HCT116 (cell line): ENCODE data around the gene ABHD17C. TPM values are rescaled to one million over a fixed set of nuclear protein-coding genes. Genes with fewer than 3 reads are reported as not detected.

Experiments used
- ATAC-seq: fragments of 200-7000 bp; cut with Tn5 transposase; 2 replicates; pipeline ENCODE4 v1.9.1; 2020; ENCODE audit warnings: mild to moderate bottlenecking, moderate library complexity
- BruUV-seq: library from RNA; stranded (reverse); fragments of 400-500 nt; replicated peaks from 2 replicates; lab custom pipeline; 2021; lab: Mats Ljungman, UMichigan
- CTCF ChIA-PET: fragments of 300-600 bp; sonication (Branson Sonifier 250); formaldehyde crosslinking; loops from one replicate; lab custom pipeline; 2021; ENCODE audit warnings: antibody characterized with exemption; lab: Charles Lee
- POLR2A ChIA-PET: fragments of 300-600, 350-600 bp; sonication (Branson Sonifier 250); formaldehyde crosslinking; loops from one replicate; lab custom pipeline; 2021; ENCODE audit warnings: antibody characterized with exemption; lab: Charles Lee
- RAD21 ChIA-PET, 2 experiments: fragments of 300-600 bp; sonication (Branson Sonifier 250); formaldehyde crosslinking; loops; one replicate each; lab custom pipeline; 2023; ENCODE audit warnings: low total read pairs in 2 of 2; ENCODE audit not compliant: uncharacterized antibody in 2 of 2, unreplicated experiment in 2 of 2, low non-redundant PET in 1 of 2; lab: Charles Lee
- DNase-seq: peaks from one replicate; pipeline ENCODE4 v3.0.0-alpha.2; 2010; ENCODE audit warnings: low read depth, low spot score
- H2AFZ ChIP-seq: fragments of 200-600 bp; shearing (Covaris generic), sonication (generic); 2 replicates; pipeline ENCODE4 v1.6.1; 2017; ENCODE audit warnings: low read depth, mixed run types, mixed read lengths, antibody characterized with exemption, low read length; ENCODE audit not compliant: poor library complexity, severe bottlenecking
- H3K27ac ChIP-seq: 2 replicates; pipeline ENCODE4 v1.5.1; 2012; ENCODE audit warnings: low read depth, low read length
- H3K27me3 ChIP-seq: fragments of 200-600 bp; sonication (generic); 2 replicates; pipeline ENCODE4 v1.6.1; 2016; ENCODE audit warnings: mixed run types, low read length, mixed read lengths; ENCODE audit not compliant: insufficient read depth
- H3K36me3 ChIP-seq, 2 experiments: fragments of 200-500 bp in 1 of 2; fragments of 200-600 bp in 1 of 2; sonication (Bioruptor generic) in 1 of 2; sonication (generic) in 1 of 2; 2 replicates each; pipeline versions ENCODE4 v1.5.1 to v1.6.1; 2014 to 2016; ENCODE audit warnings: low read length in 2 of 2, inconsistent platforms in 1 of 2, mixed read lengths in 1 of 2, mixed run types in 1 of 2; ENCODE audit not compliant: insufficient read depth in 2 of 2, control insufficient read depth in 1 of 2
- H3K4me1 ChIP-seq, 2 experiments: fragments of 200-600 bp in 1 of 2; sonication (generic) in 1 of 2; 2 replicates each; pipeline versions ENCODE4 v1.5.1 to v1.6.1; 2012 to 2017; ENCODE audit warnings: low read length in 2 of 2, inconsistent platforms in 1 of 2, mild to moderate bottlenecking in 1 of 2, mixed read lengths in 1 of 2, mixed run types in 1 of 2, moderate library complexity in 1 of 2; ENCODE audit not compliant: insufficient read depth in 2 of 2, control insufficient read depth in 1 of 2
- H3K4me2 ChIP-seq: fragments of 200-600 bp; sonication (generic); 2 replicates; pipeline ENCODE4 v1.6.1; 2017; ENCODE audit warnings: mixed run types, low read length, mixed read lengths
- H3K4me3 ChIP-seq, 2 experiments: fragments of 200-600 bp in 1 of 2; sonication (generic) in 1 of 2; replicated peaks in 1 of 2; 2 replicates each; pipeline ENCODE4 v1.5.1; 2011 to 2016; ENCODE audit warnings: low read length in 2 of 2, control low read depth in 1 of 2, low read depth in 1 of 2, mild to moderate bottlenecking in 1 of 2, mixed read lengths in 1 of 2, mixed run types in 1 of 2
- H3K79me2 ChIP-seq: fragments of 200-600 bp; sonication (generic); 2 replicates; pipeline ENCODE4 v1.6.1; 2017; ENCODE audit warnings: mild to moderate bottlenecking, mixed run types, low read length, moderate library complexity, mixed read lengths; ENCODE audit not compliant: insufficient read depth
- H3K9ac ChIP-seq: fragments of 200-600 bp; sonication (generic); 2 replicates; pipeline ENCODE4 v1.6.1; 2016; ENCODE audit warnings: low read length, mixed read lengths
- H3K9me2 ChIP-seq: fragments of 200-600 bp; sonication (generic), shearing (Covaris generic); 2 replicates; pipeline ENCODE4 v1.6.1; 2017; ENCODE audit warnings: mixed run types, mild to moderate bottlenecking, moderate library complexity; ENCODE audit not compliant: insufficient read depth
- H3K9me3 ChIP-seq, 2 experiments: fragments of 200-500 bp in 1 of 2; fragments of 200-600 bp in 1 of 2; sonication (Bioruptor generic) in 1 of 2; sonication (generic) in 1 of 2; 2 replicates each; pipeline ENCODE4 v1.6.1; 2014 to 2017; ENCODE audit warnings: low read length in 2 of 2, mixed read lengths in 2 of 2, inconsistent platforms in 1 of 2, low read depth in 1 of 2, mild to moderate bottlenecking in 1 of 2, mixed run types in 1 of 2, moderate library complexity in 1 of 2; ENCODE audit not compliant: control insufficient read depth in 1 of 2, insufficient read depth in 1 of 2
- H4K20me1 ChIP-seq: fragments of 200-600 bp; sonication (generic), shearing (Covaris generic); 2 replicates; pipeline ENCODE4 v1.6.1; 2017; ENCODE audit warnings: mixed run types, mild to moderate bottlenecking, moderate library complexity; ENCODE audit not compliant: insufficient read depth
- CBX3 ChIP-seq: IDR thresholded peaks from 2 replicates; pipeline ENCODE4 v1.6.1; 2012; ENCODE audit warnings: low read depth
- CEBPB ChIP-seq: IDR thresholded peaks from 2 replicates; pipeline ENCODE4 v1.6.1; 2012; ENCODE audit warnings: low read depth
- EZH2 ChIP-seq: fragments of 200-600 bp; sonication (generic); IDR thresholded peaks from 2 replicates; pipeline ENCODE4 v1.6.1; 2017; ENCODE audit warnings: antibody characterized with exemption, mixed run types
- FOSL1 ChIP-seq: IDR thresholded peaks from 2 replicates; pipeline ENCODE4 v1.6.1; 2012; ENCODE audit warnings: low read depth
- JUND ChIP-seq: IDR thresholded peaks from 2 replicates; pipeline ENCODE4 v1.6.1; 2012
- POLR2A ChIP-seq: IDR thresholded peaks from 2 replicates; pipeline ENCODE4 v1.7.0; 2011; ENCODE audit warnings: borderline replicate concordance; ENCODE audit not compliant: insufficient read depth, insufficient read length; ENCODE audit errors: extremely low read depth
- SIN3A ChIP-seq: IDR thresholded peaks from 2 replicates; pipeline ENCODE4 v1.6.1; 2012; ENCODE audit warnings: low read depth
- TCF7L2 ChIP-seq: IDR thresholded peaks from 2 replicates; pipeline ENCODE4 v1.7.0; 2011; ENCODE audit warnings: borderline replicate concordance, inconsistent platforms; ENCODE audit not compliant: insufficient read depth, insufficient read length; ENCODE audit errors: extremely low read depth
- YY1 ChIP-seq: IDR thresholded peaks from 2 replicates; pipeline ENCODE4 v1.6.1; 2011; ENCODE audit warnings: low read length, low read depth, moderate library complexity, mild to moderate bottlenecking; ENCODE audit not compliant: insufficient replicate concordance; ENCODE audit errors: extremely low read depth
- intact Hi-C: fragments of 100-400 bp; cut with micrococcal nuclease; formaldehyde crosslinking; loops from 2 replicates; pipeline ENCODE4 v1.10.0; 2022
- total RNA-seq: library from RNA; stranded (reverse); gene quantifications from one replicate; pipeline ENCODE4 v1.2.1, GENCODE V29; 2021; ENCODE audit not compliant: unreplicated experiment
- TF ChIP-seq, protein P1 (sequence below): IDR thresholded peaks from 2 replicates; pipeline ENCODE4 v1.6.1; 2012; ENCODE audit warnings: low read depth

Gene ABHD17C
- total RNA-seq, 1 experiment from 2014 or later, result 27.9 TPM

GRCh38 chr15:80760960-80761359 is 65.8 kb downstream of the ABHD17C start:
- H3K9ac ChIP-seq, result no peak overlapping the region
- no peak for DNase-seq
- no peak overlapping the region for H3K4me2 ChIP-seq
- ChIA-PET CTCF (interaction anchor here (1.0 to 1.1 kb wide), 3 partner anchors 18 to 505 kb away, joined by 3 to 4 read pairs (median 3); partner anchors contain the start of gene CEMIP), RAD21 (no interaction called here), POLR2A (no interaction called here)
- H3K9me3 ChIP-seq, result no peaks in the 10 kb centered on the region
- no peak for TF ChIP-seq YY1
- no peak for TF ChIP-seq POLR2A
- TF ChIP-seq TCF7L2, result no peak
- no peak for TF ChIP-seq EZH2
- TF ChIP-seq, protein P1, sequence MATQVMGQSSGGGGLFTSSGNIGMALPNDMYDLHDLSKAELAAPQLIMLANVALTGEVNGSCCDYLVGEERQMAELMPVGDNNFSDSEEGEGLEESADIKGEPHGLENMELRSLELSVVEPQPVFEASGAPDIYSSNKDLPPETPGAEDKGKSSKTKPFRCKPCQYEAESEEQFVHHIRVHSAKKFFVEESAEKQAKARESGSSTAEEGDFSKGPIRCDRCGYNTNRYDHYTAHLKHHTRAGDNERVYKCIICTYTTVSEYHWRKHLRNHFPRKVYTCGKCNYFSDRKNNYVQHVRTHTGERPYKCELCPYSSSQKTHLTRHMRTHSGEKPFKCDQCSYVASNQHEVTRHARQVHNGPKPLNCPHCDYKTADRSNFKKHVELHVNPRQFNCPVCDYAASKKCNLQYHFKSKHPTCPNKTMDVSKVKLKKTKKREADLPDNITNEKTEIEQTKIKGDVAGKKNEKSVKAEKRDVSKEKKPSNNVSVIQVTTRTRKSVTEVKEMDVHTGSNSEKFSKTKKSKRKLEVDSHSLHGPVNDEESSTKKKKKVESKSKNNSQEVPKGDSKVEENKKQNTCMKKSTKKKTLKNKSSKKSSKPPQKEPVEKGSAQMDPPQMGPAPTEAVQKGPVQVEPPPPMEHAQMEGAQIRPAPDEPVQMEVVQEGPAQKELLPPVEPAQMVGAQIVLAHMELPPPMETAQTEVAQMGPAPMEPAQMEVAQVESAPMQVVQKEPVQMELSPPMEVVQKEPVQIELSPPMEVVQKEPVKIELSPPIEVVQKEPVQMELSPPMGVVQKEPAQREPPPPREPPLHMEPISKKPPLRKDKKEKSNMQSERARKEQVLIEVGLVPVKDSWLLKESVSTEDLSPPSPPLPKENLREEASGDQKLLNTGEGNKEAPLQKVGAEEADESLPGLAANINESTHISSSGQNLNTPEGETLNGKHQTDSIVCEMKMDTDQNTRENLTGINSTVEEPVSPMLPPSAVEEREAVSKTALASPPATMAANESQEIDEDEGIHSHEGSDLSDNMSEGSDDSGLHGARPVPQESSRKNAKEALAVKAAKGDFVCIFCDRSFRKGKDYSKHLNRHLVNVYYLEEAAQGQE, result no peak
- TF ChIP-seq JUND, result no peak
- no peak for TF ChIP-seq SIN3A
- no peak for TF ChIP-seq CBX3
- no peak for TF ChIP-seq FOSL1
- no peak for TF ChIP-seq CEBPB
- BruUV-seq, result no TSS peak
- H2AFZ ChIP-seq, result no peak overlapping the region
- H3K27me3 ChIP-seq, result no peaks in the 10 kb centered on the region
- no peaks in the 10 kb centered on the region for H3K9me2 ChIP-seq
- no peak overlapping the region for H3K4me3 ChIP-seq
- no peaks in the 10 kb centered on the region; the same call in 1 of the 2 replicates for H4K20me1 ChIP-seq
- ATAC-seq, result no peak
- no peaks in the 10 kb centered on the region for H3K4me1 ChIP-seq
- intact Hi-C loops, result no loop called here
- H3K79me2 ChIP-seq, result no peaks in the 10 kb centered on the region
- no peaks in the 10 kb centered on the region for H3K36me3 ChIP-seq
- H3K27ac ChIP-seq, result no peak overlapping the region
